NCI-H2107 treated with DMSO at 0.1 percent for 48 hours (cell line): ENCODE results near the gene OSBPL9.
"Not testable (repeated sequence)": the region's sequence is repeated elsewhere in the genome, so short reads cannot be mapped to it uniquely, and the experiment has no call there.

Experiments used
- DNase-seq: peaks from one replicate; lab custom pipeline; 2025; ENCODE audit not compliant: unreplicated experiment; lab: John Stamatoyannopoulos, UW

OSBPL9 gene

DNA sequence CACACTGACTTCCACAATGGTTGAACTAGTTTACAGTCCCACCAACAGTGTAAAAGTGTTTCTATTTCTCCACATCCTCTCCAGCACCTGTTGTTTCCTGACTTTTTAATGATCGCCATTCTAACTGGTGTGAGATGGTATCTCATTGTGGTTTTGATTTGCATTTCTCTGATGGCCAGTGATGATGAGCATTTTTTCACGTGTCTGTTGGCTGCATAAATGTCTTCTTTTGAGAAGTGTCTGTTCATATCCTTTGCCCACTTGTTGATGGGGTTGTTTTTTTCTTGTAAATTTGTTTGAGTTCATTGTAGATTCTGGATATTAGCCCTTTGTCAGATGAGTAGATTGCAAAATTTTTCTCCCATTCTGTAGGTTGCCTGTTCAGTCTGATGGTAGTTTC, 85.3 kb downstream of the OSBPL9 start:
- not testable (repeated sequence) for DNase-seq

DNA sequence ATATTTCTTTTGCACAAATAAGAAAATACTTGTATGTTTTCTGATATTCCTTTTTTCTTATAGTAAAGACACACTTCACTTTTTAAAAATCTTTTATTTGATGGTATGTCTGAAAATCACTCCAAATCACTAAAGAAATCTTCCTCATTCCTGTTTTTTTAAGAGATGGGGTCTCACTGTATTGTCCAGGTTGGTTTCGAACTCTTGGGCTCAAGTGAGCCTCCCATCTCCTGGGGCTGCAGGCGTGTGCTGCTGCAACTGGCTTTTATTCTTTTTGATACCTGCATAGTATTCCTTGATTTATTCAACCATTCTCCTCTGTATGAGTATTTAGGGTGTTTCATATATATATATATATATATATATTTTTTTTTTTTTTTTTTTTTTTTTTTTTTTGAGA, 88.1 kb downstream of the OSBPL9 start:
- no peak for DNase-seq

DNA sequence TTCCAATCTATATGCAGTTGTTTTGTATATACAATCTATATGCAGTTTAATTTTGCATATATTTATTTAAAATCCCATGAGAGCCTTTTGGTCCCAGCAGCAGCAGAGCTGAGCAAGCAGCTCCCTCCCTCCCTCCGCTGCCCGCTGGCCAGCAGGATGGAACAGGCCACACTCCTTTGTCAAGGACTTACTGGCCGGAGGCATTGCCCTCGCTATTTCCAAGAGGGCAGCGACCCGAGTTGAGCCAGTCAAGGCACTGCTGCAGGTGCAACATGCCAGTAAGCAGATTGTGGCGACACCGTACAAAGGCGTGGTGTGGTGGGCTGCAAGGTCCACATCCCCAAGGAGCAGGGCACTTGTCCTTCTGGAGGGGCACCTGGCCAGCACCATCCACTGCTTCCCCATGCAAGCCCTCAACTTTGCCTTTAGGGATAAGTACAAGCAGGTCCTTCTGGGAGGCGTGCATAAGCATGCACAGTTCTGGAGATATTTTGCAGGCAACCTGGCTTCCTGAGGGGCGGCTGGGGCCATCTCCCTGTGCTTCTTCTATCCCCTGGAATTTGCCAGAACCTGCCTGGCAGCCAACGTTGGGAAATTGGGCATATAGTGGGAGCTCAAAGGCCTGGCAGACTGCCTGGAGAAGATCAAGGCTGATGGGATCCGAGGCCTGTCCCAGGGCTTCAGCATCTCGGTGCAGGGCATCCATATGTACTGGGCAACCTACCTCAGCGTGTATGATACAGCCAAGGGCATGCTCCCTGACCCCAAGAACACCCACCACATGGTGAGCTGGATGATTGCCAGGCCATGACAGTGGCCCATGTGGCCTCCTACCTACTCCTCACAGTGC, 92.2 kb downstream of the OSBPL9 start:
- DNase-seq, result no peak

DNA sequence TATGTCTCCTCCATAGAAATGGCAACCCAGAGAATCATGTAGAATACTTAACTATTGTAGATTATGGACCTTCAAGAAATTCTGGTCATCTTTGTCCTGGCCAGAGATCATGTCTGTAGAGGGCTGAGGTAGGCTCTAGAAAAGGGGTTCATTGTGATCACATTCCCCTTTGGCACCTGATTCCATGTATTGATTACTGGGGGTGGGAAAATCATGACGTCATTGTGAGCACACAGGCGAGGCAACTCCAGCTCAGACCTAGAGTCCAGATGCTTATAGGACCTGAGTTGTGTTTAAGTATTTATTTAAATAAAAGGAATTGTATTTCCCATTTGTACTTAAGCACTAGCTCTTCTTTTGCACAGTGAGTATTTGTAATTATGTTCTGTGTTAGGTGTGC, 93.1 kb downstream of the OSBPL9 start:
- no peak for DNase-seq

DNA sequence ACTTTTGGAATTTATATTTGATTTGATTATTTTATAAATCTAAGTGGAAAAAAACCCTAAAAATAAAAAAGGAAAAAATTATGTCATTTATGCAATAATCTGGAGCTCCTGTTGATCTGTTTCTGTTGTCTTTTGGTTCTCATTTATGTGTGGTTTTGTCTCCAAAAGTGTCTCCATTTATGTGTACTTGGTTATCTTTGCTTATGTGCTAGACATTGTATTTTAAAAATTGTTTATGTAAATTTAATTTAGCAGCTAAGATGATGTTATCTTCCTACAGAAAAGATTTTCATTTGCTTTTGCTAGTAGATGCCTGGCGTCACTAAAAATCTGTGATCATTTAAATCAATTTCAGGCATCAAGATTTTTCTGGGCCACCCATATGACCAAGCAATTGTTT, 95.7 kb downstream of the OSBPL9 start:
- no peak for DNase-seq

DNA sequence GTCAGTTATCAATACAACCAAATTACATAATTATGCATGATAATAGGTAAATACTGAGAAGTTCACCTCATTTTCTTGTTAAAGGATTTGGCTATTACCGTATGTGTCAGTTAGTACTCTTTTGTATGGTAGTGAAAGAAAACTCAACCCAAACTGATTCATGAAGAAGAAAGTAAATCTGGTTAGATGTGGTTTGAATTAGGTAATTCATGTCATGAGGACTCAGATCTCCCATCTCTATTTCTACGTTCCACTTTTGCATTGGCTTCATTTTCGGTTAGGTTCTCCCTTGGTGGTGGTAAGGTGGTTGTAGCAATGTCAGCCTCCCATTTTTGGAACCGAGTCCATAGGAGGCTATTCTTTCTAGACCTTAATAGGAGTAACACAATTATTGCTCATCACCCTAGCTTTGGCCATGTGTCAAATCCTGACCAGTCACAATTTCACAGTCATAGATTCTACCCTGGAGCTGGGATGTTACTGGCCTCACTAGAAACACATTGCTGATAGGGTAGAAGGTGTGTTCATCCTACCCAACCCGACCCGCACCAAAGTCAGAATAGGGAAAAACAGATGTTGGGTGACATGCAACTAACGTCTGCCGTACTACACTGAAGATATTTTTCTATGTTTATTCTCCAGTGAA, 97.6 kb downstream of the OSBPL9 start:
- DNase-seq, result no peak

DNA sequence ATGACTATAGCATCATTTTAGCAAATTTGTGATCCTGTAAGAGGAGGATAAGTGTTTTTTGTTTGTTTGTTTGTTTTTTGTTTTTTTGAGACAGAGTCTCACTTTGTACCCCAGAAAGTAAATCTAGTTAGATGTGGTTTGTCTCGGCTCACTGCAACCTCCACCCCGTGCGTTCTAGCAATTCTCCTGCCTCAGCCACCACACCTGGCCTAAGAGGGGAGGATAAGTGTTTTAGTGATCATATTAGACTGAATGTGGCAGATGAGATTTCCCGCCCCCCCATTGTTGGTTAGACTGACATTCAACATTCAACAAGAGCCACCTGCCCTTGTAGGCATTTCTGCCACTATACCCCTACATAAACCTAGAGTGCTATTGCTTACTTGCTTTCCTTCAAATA, 98.5 kb downstream of the OSBPL9 start:
- DNase-seq, result peak; percentile 80

DNA sequence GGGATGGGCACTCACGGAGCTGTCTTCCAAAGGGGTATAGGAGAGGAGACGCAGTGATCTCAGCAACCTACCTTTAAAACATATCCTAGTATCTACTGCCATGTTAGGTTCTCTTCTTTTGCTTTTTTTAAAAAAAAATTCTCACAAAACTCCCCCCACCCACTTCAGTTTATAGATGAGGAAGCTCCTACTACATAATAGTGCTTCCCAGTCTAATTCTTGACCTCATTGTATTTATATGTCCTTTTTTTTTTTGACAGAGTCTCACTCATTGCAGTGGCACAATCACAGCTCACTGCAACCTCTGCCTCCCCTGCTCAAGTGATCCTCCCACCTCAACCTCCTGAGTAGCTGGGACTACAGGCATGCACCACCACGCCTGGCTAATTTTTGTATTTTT, 99.9 kb downstream of the OSBPL9 start:
- no peak for DNase-seq

DNA sequence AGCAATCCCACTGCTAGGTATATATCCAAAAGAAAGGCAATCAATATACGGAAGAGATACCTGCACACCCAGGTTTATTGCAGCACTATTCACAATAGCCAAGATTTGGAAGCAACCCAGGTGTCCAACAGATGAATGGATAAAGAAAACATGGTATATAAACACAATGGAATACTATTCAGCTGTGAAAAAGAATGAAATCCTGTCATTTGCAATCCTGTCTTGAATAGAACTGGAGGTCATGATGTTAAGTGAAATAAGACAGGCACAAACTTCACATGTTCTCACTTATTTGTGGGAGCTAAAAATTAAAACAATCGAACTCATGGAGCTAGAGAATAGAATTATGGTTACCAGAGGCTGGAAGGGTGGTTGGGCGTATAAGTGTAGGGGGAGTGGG, 101.0 kb downstream of the OSBPL9 start:
- no peak for DNase-seq

DNA sequence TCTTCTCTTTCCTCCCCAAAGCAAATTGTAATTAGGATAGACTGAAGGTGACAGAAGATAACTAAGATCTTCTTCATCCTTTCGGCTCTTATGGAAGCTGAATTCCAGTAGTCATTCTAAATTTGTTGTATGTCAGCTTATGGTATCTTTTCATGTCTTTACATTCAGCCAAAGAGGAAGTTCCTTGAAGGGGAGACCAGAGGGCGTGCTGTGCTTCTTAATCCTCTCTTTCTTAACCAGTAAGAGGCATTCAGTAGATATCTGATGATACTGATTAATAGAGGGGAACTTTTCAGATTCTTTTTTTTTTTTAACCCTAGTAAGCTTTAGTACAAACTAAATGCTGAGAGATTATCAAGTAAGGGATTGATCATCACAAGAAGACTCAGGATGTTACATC, 102.3 kb downstream of the OSBPL9 start:
- DNase-seq, result no peak

DNA sequence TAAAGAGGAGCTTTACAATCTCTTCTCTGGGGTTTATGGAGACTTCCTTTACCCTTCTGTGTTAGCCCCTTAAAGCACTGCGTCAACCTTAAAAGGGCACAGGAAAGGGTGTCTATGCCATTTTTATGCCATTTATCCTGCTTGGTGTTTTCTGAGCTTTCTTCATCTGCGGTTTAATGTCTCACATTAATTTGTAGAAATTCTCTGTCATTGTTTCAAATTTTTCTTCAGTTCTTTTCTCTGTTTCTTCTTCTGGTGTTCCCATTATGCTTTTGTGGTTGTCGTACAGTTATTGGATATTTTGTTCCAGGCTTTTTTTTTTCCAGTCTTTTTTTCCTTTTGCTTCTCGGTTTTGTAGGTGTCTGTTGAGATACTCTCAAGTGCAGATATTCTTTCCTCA, 107.9 kb downstream of the OSBPL9 start:
- no peak for DNase-seq

DNA sequence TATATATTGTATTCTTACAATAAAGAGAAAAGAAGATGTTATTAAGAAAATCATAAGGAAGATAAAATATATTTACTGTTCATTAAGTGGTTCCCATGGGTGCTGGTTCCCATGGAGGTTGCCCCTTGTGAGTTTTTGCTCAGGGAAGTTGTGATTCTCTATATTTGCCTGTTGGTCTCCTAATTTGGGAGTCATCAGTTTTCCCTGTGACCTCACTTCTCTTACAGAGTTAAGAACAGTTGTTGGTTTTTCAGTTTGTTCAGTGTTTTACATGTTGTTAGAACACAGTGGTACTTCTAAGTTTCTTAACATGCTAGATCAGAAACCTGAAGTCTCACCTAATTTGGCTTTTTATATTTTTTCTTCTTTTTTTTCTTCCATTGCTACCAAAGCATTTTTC, 109.2 kb downstream of the OSBPL9 start:
- DNase-seq, result no peak

DNA sequence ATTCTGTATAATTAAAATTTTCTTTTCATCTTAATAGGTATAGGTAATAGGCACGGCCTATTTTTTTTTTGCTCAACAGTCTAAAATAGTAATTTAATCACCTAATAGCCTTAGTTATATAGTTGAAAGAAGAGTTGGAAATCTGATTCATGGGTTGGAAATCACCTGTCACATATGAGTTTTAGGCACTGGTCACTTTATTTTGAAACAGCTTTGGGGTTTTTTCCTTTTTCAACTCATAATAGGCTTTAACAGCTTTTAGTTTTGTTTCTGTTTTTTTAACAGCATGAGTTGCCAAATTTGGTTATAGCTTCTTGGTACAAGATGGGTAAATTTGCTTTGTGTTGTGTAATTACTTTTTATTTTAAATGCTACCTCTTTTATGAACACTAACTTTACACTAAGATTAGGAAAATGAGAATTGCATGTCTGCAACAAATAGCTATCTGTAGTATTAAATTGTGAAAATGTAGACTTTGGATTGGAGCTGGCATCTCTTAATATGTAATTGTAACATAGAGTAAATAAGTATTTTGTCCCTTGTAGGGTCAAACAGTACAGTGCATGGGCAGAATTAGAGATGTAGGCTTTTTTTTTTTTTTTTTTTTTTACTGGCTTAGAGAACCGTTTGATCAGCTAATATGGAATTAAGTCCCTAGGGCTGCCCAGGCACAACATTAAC, 109.8 kb downstream of the OSBPL9 start:
- DNase-seq, result no peak

DNA sequence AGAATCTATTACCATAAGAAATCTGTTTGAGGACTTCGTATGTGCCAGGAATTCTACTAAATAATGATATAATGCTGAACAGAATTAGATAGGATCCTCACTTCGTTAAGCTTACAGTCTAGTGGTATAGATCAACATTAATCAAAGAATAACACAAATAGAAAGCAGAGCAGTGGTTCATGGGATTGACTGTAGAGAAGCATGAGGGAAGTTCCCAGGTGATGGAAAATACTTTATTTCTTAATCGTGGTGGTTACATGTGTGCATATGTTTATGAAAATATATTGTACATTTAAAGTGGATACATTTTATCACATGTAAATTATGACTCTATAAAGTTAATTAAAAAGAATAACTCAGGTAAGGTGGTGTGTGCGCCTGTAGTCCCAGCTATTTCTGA, 110.5 kb downstream of the OSBPL9 start:
- no peak for DNase-seq

DNA sequence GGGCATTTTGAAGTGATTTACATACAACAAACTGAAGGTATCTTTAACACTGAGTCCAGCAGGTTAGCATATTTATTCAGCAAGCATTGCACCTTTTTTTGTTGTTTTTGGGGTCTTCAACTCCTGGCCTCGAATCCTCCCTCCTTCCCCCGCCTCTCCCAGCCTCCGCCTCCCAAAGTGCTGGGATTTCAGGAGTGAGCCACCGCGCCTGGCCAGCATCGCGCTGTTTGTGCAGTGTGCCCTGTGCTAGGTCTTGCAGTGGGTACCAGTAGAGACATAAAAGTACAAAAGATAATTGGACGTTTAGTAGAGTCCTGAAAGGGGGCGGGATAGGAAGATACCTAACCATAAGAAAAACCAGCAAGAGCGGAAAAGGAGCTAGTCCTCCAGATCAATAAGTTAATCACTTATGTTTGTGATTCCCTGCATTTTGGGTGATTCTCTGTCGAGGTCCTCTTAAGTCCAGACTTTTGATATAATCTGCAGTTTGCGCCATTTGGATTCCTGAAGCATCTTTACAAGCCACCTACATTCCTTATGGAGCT, 111.8 kb downstream of the OSBPL9 start:
- DNase-seq, result peak; percentile 35

DNA sequence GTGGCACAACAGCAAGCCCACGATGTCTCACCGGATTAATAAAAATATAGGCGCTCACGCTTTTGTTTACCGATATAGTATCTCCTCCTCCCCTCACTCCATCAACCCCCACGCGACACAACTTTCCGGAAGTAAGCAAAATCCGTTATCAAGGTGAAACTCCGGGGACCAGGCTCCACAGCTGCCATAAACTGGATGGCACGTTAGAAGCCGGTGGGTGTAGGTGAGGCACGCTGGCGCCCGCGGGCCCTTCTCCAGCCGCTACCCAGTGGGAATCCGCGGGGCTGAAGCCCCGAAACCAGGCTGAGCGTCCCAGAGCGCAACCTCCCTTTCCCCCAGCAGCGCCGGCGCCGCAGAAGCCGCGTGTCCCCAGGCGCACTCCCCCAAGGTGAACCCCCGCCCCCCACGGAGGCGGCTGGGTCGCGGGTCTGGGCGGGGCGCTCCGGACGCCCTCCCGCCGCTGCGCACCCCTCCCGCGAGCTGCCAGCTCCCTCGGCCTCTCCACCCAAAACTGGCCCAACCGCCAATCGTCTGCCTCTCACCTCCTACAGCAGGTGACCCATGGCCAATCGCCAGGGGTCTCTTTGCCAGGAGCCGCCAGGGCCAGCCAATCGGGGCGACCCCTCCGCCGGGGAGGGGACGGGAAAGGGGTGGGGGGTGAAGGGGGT, 112.4 kb downstream of the OSBPL9 start:
- peak; percentile 94 for DNase-seq

DNA sequence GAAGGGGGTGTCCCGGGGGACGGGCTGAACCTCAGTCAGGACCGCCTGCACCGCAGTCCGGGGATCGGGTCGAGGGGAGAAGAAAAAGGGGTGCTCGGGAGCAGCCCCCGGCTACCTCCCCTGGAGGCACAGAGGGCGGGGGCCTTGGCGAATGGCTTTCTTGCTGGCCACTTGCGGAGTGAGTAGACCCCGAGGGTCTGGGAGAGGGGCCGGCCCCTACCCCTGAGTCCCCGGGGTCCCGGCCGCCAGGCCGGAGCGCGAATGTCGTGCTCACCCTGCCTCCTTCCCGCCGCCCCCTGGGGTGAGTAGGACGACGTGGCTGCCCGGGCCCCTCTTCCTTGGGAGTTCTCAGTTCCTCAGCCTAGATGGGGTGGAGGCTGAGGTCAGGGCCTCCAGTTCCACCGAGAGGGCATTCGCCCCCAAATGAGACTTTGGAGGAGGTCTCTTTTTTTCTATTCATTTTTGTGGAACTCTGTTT, 113.0 kb downstream of the OSBPL9 start:
- peak; percentile 21 for DNase-seq

DNA sequence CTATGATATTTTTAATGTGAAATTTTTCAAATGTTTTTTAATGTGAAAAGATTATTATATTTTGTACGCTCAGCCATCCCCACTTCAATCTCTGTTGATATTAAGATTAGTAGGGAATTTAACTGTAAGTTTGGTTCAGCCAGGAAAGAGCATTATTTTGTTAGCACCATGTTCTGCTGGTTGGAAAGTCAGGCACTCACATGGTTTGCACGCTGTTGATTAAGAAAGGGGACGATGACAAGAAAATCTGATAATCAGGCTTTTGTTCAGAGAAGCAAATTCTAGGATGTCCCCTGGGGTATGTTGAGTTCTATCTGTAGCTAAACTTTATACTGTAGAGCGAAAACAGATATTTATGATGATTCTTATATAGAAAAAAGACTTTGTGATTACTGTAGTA, 115.1 kb downstream of the OSBPL9 start:
- DNase-seq, result no peak

DNA sequence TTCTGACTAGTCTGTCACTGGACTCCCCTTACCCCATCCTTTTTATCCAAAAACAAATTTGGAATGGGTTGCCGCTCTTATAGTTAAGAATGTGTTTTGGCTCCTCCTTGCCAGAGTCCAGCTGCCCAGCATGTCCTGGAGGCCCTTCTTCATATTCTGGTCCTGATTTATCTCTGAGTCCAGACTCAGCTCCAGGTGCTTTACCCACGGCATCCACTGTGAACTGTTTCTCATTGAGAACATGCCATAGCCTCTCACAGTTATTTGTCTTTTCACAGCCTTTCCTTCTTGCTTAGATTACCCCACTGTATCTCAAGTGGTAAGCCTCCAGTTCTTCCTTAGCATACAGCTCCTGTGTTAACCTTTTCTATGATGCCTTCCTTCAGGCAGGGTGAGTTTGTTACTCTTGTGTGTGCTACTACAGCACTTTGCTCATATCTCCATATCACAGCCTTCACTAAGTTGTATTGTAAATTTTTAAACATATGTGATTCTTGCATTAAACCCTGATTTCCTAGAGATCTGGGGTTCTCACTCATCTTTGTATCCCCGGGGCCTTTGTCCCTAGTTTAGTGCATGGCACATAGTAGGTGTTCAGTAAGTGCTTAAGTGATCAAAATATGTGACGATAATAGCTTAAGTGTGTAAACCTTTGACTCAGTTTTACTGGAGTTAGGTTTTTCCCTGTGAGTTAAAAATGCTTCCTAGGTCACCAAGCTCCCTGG, 116.0 kb downstream of the OSBPL9 start:
- DNase-seq, result no peak

DNA sequence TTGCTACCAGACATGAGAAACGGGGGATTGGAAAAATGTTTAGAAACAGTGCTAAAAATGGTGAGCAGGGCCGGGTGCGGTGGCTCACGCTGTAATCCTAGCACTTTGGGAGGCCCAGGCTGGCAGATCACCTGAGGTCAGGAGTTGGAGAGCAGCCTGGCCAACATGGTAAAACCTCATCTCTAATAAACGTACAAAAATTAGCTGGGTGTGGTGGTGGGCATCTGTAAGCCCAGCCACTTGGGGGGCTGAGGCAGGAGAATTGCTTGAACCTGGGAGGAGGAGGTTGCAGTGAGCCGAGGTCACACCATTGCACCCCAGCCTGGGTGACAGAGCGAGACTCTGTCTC, 116.5 kb downstream of the OSBPL9 start:
- not testable (repeated sequence) for DNase-seq
